HepG2 (cell line): Measurements from ENCODE around the gene NFKBIZ. TPM values are rescaled to one million over a fixed set of nuclear protein-coding genes. Genes with fewer than 3 reads are reported as not detected.

ENCODE experiments used
- ATF1 ChIP-seq: IDR thresholded peaks from 2 replicates; pipeline ENCODE4 v1.6.1; 2016; ENCODE audit warnings: mild to moderate bottlenecking, control low read depth
- CREM ChIP-seq, 2 experiments: sonication (generic) in 1 of 2; formaldehyde crosslinking in 1 of 2; IDR thresholded peaks; 2 replicates each; pipeline versions ENCODE4 v1.4.0 to v1.6.1; 2016 to 2020; ENCODE audit warnings: antibody characterized with exemption in 1 of 2, mild to moderate bottlenecking in 1 of 2, missing genetic modification reagents in 1 of 2
- ELF3 ChIP-seq: IDR thresholded peaks from 2 replicates; pipeline ENCODE4 v1.6.1; 2016; ENCODE audit warnings: missing genetic modification reagents, missing compliant biosample characterization
- FOXA3 ChIP-seq: IDR thresholded peaks from 2 replicates; pipeline ENCODE4 v1.6.1; 2016; ENCODE audit warnings: missing genetic modification reagents, missing compliant biosample characterization
- FOXJ3 ChIP-seq: sonication (generic); formaldehyde crosslinking; IDR thresholded peaks from 2 replicates; pipeline ENCODE4 v1.4.0; 2020; ENCODE audit warnings: missing genetic modification reagents, mild to moderate bottlenecking, borderline replicate concordance
- FOXK2 ChIP-seq: fragments of 450-650 bp; IDR thresholded peaks from 2 replicates; pipeline ENCODE4 v1.6.1; 2016
- HMG20A ChIP-seq: IDR thresholded peaks from 2 replicates; pipeline ENCODE4 v1.6.1; 2016; ENCODE audit warnings: borderline replicate concordance
- KLF16 ChIP-seq, 2 experiments: sonication (generic) in 1 of 2; formaldehyde crosslinking in 1 of 2; IDR thresholded peaks; 2 replicates each; pipeline versions ENCODE4 v1.6.1 to v1.8.0; 2016 to 2023; ENCODE audit warnings: missing genetic modification reagents in 2 of 2, missing compliant biosample characterization in 1 of 2
- MBNL3 ChIP-seq: fragments of 250-450 bp; sonication (Bioruptor Pico); conservative IDR thresholded peaks from 2 replicates; pipeline ENCODE4 v1.8.0; 2022; ENCODE audit warnings: mild to moderate bottlenecking, inconsistent platforms
- MEIS1 ChIP-seq: sonication (generic); formaldehyde crosslinking; IDR thresholded peaks from 2 replicates; pipeline ENCODE4 v1.9.0; 2021; ENCODE audit warnings: mild to moderate bottlenecking, missing genetic modification reagents, moderate library complexity, borderline replicate concordance
- MLXIP ChIP-seq: sonication (generic); formaldehyde crosslinking; IDR thresholded peaks from 2 replicates; pipeline ENCODE4 v1.9.0; 2021; ENCODE audit warnings: missing genetic modification reagents, borderline replicate concordance
- PHB2 ChIP-seq: fragments of 450-650 bp; IDR thresholded peaks from 2 replicates; pipeline ENCODE4 v1.6.1; 2018; ENCODE audit not compliant: partially characterized antibody
- PHF20 ChIP-seq: sonication (generic); formaldehyde crosslinking; IDR thresholded peaks from 2 replicates; pipeline ENCODE4 v1.5.0; 2020; ENCODE audit warnings: mild to moderate bottlenecking, missing genetic modification reagents
- RARA ChIP-seq: IDR thresholded peaks from 2 replicates; pipeline ENCODE4 v1.6.1; 2016; ENCODE audit warnings: missing genetic modification reagents, missing compliant biosample characterization
- RELA ChIP-seq: sonication (generic); formaldehyde crosslinking; IDR thresholded peaks from 2 replicates; pipeline ENCODE4 v1.4.0; 2020; ENCODE audit warnings: missing genetic modification reagents
- SALL2 ChIP-seq: sonication (generic); formaldehyde crosslinking; IDR thresholded peaks from 2 replicates; pipeline ENCODE4 v1.8.1; 2023; ENCODE audit warnings: mild to moderate bottlenecking, missing genetic modification reagents, inconsistent platforms
- SP5 ChIP-seq: IDR thresholded peaks from 2 replicates; pipeline ENCODE4 v1.6.1; 2016; ENCODE audit warnings: low read depth, borderline replicate concordance
- STAT6 ChIP-seq: sonication (generic); formaldehyde crosslinking; IDR thresholded peaks from 2 replicates; pipeline ENCODE4 v1.4.0; 2020; ENCODE audit warnings: missing genetic modification reagents, mild to moderate bottlenecking, borderline replicate concordance
- XBP1 ChIP-seq: sonication (generic); formaldehyde crosslinking; IDR thresholded peaks from 2 replicates; pipeline ENCODE4 v1.5.0; 2020; ENCODE audit warnings: missing genetic modification reagents
- ZBTB33 ChIP-seq: sonication (generic); formaldehyde crosslinking; IDR thresholded peaks from 2 replicates; pipeline ENCODE4 v1.4.0; 2020; ENCODE audit warnings: missing genetic modification reagents
- ZNF160 ChIP-seq: sonication (generic); formaldehyde crosslinking; IDR thresholded peaks from 2 replicates; pipeline ENCODE4 v1.8.0; 2022; ENCODE audit warnings: mild to moderate bottlenecking, inconsistent platforms, missing genetic modification reagents
- ZNF513 ChIP-seq: sonication (generic); formaldehyde crosslinking; conservative IDR thresholded peaks from 2 replicates; pipeline ENCODE4 v1.5.0; 2020; ENCODE audit warnings: missing genetic modification reagents
- ZNF740 ChIP-seq: sonication (generic); formaldehyde crosslinking; IDR thresholded peaks from 2 replicates; pipeline ENCODE4 v1.4.0; 2020; ENCODE audit warnings: missing genetic modification reagents
- polyA plus RNA-seq, 8 experiments: library from polyadenylated mRNA; depleted of rRNA in 3 of 8; stranded (reverse) in 7 of 8; unstranded in 1 of 8; fragments of >200 nt; fragmentation: Illumina TruSeq in 4 of 8; extraction: Trizol in 4 of 8; gene quantifications; 2 replicates each; pipeline versions ENCODE4 v1.2.1 to v1.2.3, GENCODE V29; 2011 to 2016; ENCODE audit warnings: low read depth in 4 of 8, missing spikeins in 1 of 8, mixed read lengths in 1 of 8; ENCODE audit not compliant: insufficient read depth in 1 of 8
- total RNA-seq, 5 experiments: library from RNA; depleted of rRNA; stranded (reverse); fragments of >200 nt; fragmentation: Illumina TruSeq; extraction: Trizol; gene quantifications; 2 replicates each; pipeline ENCODE4 v1.2.3, GENCODE V29; 2016; ENCODE audit warnings: low read depth in 1 of 5

Gene NFKBIZ
- total and polyA plus RNA-seq, 2 of the 13 experiments (the other 11 are each of a cell fraction or from before 2014, with no cell fraction given) = 25.9 to 60.6 TPM

- peak; percentile 58; the same call in 1 of the 2 replicates for TF ChIP-seq CREM (IDR thresholded peaks at IDR 0.05)
- TF ChIP-seq CREM (CRISPR knock-in tag; IDR thresholded peaks at IDR 0.05) = no peak
- no peak for TF ChIP-seq SALL2 (CRISPR knock-in tag)
- TF ChIP-seq ELF3 = peak; percentile 42; the same call in 1 of the 2 replicates
- TF ChIP-seq STAT6 (CRISPR knock-in tag) = no peak
- TF ChIP-seq ZNF160 (CRISPR knock-in tag) = no peak
- TF ChIP-seq XBP1 (CRISPR knock-in tag) = no peak
- TF ChIP-seq ZNF513 = no peak
- no peak for TF ChIP-seq ZBTB33
- no peak for TF ChIP-seq PHB2
- peak; percentile 35; the same call in 1 of the 2 replicates for TF ChIP-seq HMG20A (CRISPR knock-in tag)
- no peak for TF ChIP-seq MBNL3 (CRISPR knock-in tag)
- TF ChIP-seq SP5 (CRISPR knock-in tag) = peak; percentile 61
- no peak for TF ChIP-seq RELA
- no peak for TF ChIP-seq ATF1 (CRISPR knock-in tag)
- TF ChIP-seq FOXA3 = peak; percentile 81
- no peak for TF ChIP-seq PHF20 (CRISPR knock-in tag)
- no peak for TF ChIP-seq KLF16 (CRISPR knock-in tag; IDR thresholded peaks at IDR 0.05)
- peak; percentile 83 for TF ChIP-seq RARA (CRISPR knock-in tag)
- no peak for TF ChIP-seq MEIS1 (CRISPR knock-in tag)
- no peak for TF ChIP-seq FOXK2
- TF ChIP-seq MLXIP = no peak
- no peak for TF ChIP-seq ZNF740 (CRISPR knock-in tag)
- peak; percentile 37; the same call in 1 of the 2 replicates for TF ChIP-seq FOXJ3 (CRISPR knock-in tag)
These were observed 988 bp upstream of the NFKBIZ start (continued) for GRCh38 chr3:101848326-101848725.
